Tibial artery (tissue), 4 donors: ENCODE results near the gene FAM210A.

Experiments used
- DNase-seq, 2 donors: peaks; one replicate each; pipeline ENCODE4 v3.0.0-alpha.2; 2019
- H3K27ac ChIP-seq, 2 donors: fragments of 200-600 bp; sonication (generic) in 1 of 2; 1 replicate in 1 of 2; 2 replicates in 1 of 2; pipeline ENCODE4 v1.5.1; 2018 to 2019; ENCODE audit warnings: mild to moderate bottlenecking in 1 of 2
- H3K27me3 ChIP-seq, 2 donors: fragments of 200-600 bp; sonication (generic) in 1 of 2; one replicate each; pipeline versions ENCODE4 v1.5.1 to v1.6.0; 2016 to 2019
- H3K36me3 ChIP-seq, 3 donors: fragments of 200-600 bp; sonication (generic) in 2 of 3; one replicate each; pipeline ENCODE4 v1.5.1; 2016 to 2019; ENCODE audit warnings: mild to moderate bottlenecking in 2 of 3
- H3K4me1 ChIP-seq, 4 donors: fragments of 200-600 bp; sonication (generic) in 2 of 4; 1 replicate in 3 of 4; 2 replicates in 1 of 4; pipeline ENCODE4 v1.5.1; 2016 to 2019
- H3K4me3 ChIP-seq, 2 donors: fragments of 200-600 bp; sonication (generic) in 1 of 2; 1 replicate in 1 of 2; 2 replicates in 1 of 2; pipeline ENCODE4 v1.5.1; 2018 to 2019; ENCODE audit warnings: mild to moderate bottlenecking in 2 of 2
- H3K9me3 ChIP-seq, 3 donors: fragments of 200-600 bp; sonication (generic) in 1 of 3; one replicate each; pipeline ENCODE4 v1.5.1; 2016 to 2019
- CTCF ChIP-seq, 2 experiments: fragments of 200-600 bp in 1 of 2; fragments of 450-650 bp in 1 of 2; IDR thresholded peaks; one replicate each; pipeline ENCODE4 v1.5.1; 2017 to 2019; ENCODE audit warnings: antibody characterized with exemption in 2 of 2, mild to moderate bottlenecking in 1 of 2, moderate library complexity in 1 of 2
- intact Hi-C: fragments of 100-400 bp; cut with DNase I; formaldehyde crosslinking; loops from one replicate; pipeline ENCODE4 v1.15.0; 2023; ENCODE audit warnings: low total_unique reads

Gene FAM210A

DNA sequence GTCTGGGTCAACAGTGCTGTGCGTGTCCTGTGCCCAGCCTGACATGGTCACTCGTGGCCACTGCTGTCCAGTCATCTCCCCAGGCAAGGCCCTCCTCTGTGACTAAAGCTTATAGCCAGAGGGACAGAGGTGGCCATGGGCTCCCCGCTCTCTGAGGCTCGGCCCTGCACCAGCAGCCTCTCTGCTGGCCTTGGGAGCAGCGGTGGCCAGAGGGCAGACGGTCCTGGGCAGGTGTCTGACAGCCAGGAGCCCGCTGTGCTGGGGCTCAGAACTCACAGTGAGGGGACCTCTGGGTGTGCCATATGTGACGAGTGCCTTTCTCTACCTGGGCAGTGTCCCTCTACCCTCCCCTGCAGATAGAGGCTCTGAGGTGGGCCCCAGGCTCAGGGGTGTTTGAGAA, 98.7 kb downstream of the FAM210A start:
- Histone ChIP-seq H3K9me3 (no peaks in the 10 kb centered on the region), H3K27me3 (no peaks in the 10 kb centered on the region), H3K27ac (no peak overlapping the region), H3K36me3 (peaks cover 0 to 27% (median 4%) of the 10 kb centered on the region in 3 donors), H3K4me1 (no peaks in the 10 kb centered on the region), H3K4me3 (no peak overlapping the region)
- intact Hi-C loops, result loop anchor here (10.0 kb wide), 1 partner anchor 53 kb away; no protein-coding TSS in a partner anchor
- TF ChIP-seq CTCF (IDR thresholded peaks at IDR 0.05), result no peak
- DNase-seq, result no peak

- H3K36me3 ChIP-seq, result peaks cover 0 to 35% (median 7%) of the 10 kb centered on the region in 3 donors
- H3K4me3 ChIP-seq, result no peak overlapping the region
- no peak overlapping the region for H3K27ac ChIP-seq
- H3K4me1 ChIP-seq, result no peaks in the 10 kb centered on the region
- H3K9me3 ChIP-seq, result no peaks in the 10 kb centered on the region
- no peak for DNase-seq
- intact Hi-C loops, result loop anchor here (10.0 kb wide), 1 partner anchor 52 kb away; no protein-coding TSS in a partner anchor
- no peaks in the 10 kb centered on the region for H3K27me3 ChIP-seq
- TF ChIP-seq CTCF (IDR thresholded peaks at IDR 0.05), result no peak
These were observed 99.8 kb downstream of the FAM210A start for GRCh38 chr18:13626544-13626908.

DNA sequence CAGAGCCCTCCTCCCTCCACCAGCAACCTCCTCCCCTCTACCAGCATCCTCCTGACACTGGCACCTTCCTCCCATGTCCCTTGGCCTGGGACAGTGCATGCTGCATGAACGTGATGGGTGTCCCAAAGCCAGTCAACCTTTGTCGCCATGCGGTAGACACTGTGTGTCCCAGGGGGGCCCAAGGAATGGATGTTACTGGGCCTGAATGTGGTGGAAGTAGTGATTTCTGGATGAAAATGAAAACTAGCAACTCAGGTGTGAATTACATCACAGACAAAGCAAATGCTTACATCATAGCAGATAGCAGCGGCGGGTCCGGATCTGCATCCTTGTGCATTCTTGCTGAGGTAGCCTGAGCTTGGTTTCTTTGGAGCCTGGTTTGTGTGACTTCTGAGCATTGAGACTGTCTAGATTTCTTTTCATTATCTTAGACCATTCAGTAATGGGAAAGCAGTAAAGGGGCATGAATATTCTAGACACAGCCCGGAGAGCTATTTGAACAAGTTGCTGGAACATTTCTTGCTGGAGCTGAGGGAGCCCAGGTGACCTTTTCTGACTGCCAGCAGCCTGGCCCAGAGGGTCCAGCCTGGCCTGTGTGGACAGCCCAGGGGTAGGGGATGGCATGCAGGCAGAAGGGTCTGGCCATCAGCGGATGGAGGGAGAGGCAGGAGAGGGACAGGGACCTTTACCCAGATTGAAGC, 100.4 kb downstream of the FAM210A start:
- DNase-seq, result no peak
- H3K4me1 ChIP-seq, result no peaks in the 10 kb centered on the region
- intact Hi-C loops, result loop anchor here (10.0 kb wide), 1 partner anchor 51 kb away; no protein-coding TSS in a partner anchor

GRCh38 chr18:13625355-13625754, 101.0 kb downstream of the FAM210A start:
- H3K27me3 ChIP-seq, result no peaks in the 10 kb centered on the region
- no peaks in the 10 kb centered on the region for H3K9me3 ChIP-seq
- no peak overlapping the region for H3K4me3 ChIP-seq
- intact Hi-C loops, result loop anchor here (10.0 kb wide), 1 partner anchor 51 kb away; no protein-coding TSS in a partner anchor
- DNase-seq, result no peak
- peaks cover 0 to 43% (median 7%) of the 10 kb centered on the region in 3 donors for H3K36me3 ChIP-seq
- TF ChIP-seq CTCF (IDR thresholded peaks at IDR 0.05), result no peak
- no peak overlapping the region for H3K27ac ChIP-seq
- H3K4me1 ChIP-seq, result no peaks in the 10 kb centered on the region

More for the DNA sequence above, 100.4 kb downstream of the FAM210A start:
- TF ChIP-seq CTCF (IDR thresholded peaks at IDR 0.05), result no peak
- H3K9me3 ChIP-seq, result no peaks in the 10 kb centered on the region
- no peaks in the 10 kb centered on the region for H3K27me3 ChIP-seq
- no peak overlapping the region for H3K27ac ChIP-seq
- H3K36me3 ChIP-seq, result peaks cover 0 to 40% (median 7%) of the 10 kb centered on the region in 3 donors
- H3K4me3 ChIP-seq, result no peak overlapping the region

- Histone ChIP-seq H3K4me1 (no peaks in the 10 kb centered on the region), H3K4me3 (no peak overlapping the region), H3K27me3 (no peaks in the 10 kb centered on the region), H3K9me3 (no peaks in the 10 kb centered on the region), H3K27ac (no peak overlapping the region), H3K36me3 (peaks cover 0 to 43% (median 7%) of the 10 kb centered on the region in 3 donors)
- DNase-seq, result no peak
- TF ChIP-seq CTCF (IDR thresholded peaks at IDR 0.05), result no peak
- intact Hi-C loops, result loop anchor here (10.0 kb wide), 1 partner anchor 50 kb away; no protein-coding TSS in a partner anchor
These were observed 101.7 kb downstream of the FAM210A start for GRCh38 chr18:13624563-13625237.
